Fibroblast of gingiva (primary cell): ENCODE data around the gene KLHL29.

Experiments
- DNase-seq: peaks from one replicate; pipeline ENCODE4 v3.0.0-alpha.2; 2011; ENCODE audit warnings: low read depth

The KLHL29 gene

GRCh38 chr2:23399674-23400261 lies 14.8 kb downstream of the KLHL29 start:
- no peak for DNase-seq

- DNase-seq = no peak
These were observed 15.7 kb downstream of the KLHL29 start for GRCh38 chr2:23400703-23401102.

- DNase-seq = no peak
These were observed 16.6 kb downstream of the KLHL29 start for GRCh38 chr2:23401427-23402204.

- no peak for DNase-seq
These were observed 17.3 kb downstream of the KLHL29 start for GRCh38 chr2:23402205-23402740.

- DNase-seq = peak; percentile 80
These were observed 19.4 kb downstream of the KLHL29 start for GRCh38 chr2:23404426-23404825.

- no peak for DNase-seq
These were observed 24.3 kb downstream of the KLHL29 start for GRCh38 chr2:23409248-23409647.

GRCh38 chr2:23410596-23410995 lies 25.6 kb downstream of the KLHL29 start:
- no peak for DNase-seq

GRCh38 chr2:23411752-23412431 lies 26.9 kb downstream of the KLHL29 start:
- peak; percentile 97 for DNase-seq

- DNase-seq = peak; percentile 54
These were observed 27.7 kb downstream of the KLHL29 start for GRCh38 chr2:23412556-23413155.

GRCh38 chr2:23413641-23414040 lies 28.7 kb downstream of the KLHL29 start:
- no peak for DNase-seq

- no peak for DNase-seq
These were observed 29.1 kb downstream of the KLHL29 start for GRCh38 chr2:23414106-23414505.

GRCh38 chr2:23414871-23415270 lies 29.9 kb downstream of the KLHL29 start:
- peak; percentile 18 for DNase-seq

GRCh38 chr2:23417310-23417709 lies 32.3 kb downstream of the KLHL29 start:
- no peak for DNase-seq

- DNase-seq = no peak
These were observed 33.1 kb downstream of the KLHL29 start for GRCh38 chr2:23418056-23418455.

GRCh38 chr2:23418461-23418911 lies 33.5 kb downstream of the KLHL29 start:
- DNase-seq = peak; percentile 84

GRCh38 chr2:23419171-23420090 lies 34.5 kb downstream of the KLHL29 start:
- DNase-seq = peak; percentile 37

GRCh38 chr2:23420091-23420839 lies 35.3 kb downstream of the KLHL29 start:
- no peak for DNase-seq

GRCh38 chr2:23420840-23421476 lies 36.0 kb downstream of the KLHL29 start:
- DNase-seq = no peak

- no peak for DNase-seq
These were observed 37.4 kb downstream of the KLHL29 start for GRCh38 chr2:23422089-23423061.
